Stimulated activated CD4-positive, alpha-beta T cell treated with anti-CD3 and anti-CD28 coated beads, TNF-alpha, amount 100 ng/mL, for 4 hours (primary cell): ENCODE data around the gene MTR.

Experiments
- DNase-seq, 3 experiments: peaks; one replicate each; pipeline ENCODE4 v3.0.0-alpha.2; 2020; ENCODE audit warnings: low read depth in 3 of 3

MTR gene

GRCh38 chr1:236779312-236779711, 15.8 kb upstream of the MTR start:
- DNase-seq, result no peak

DNA sequence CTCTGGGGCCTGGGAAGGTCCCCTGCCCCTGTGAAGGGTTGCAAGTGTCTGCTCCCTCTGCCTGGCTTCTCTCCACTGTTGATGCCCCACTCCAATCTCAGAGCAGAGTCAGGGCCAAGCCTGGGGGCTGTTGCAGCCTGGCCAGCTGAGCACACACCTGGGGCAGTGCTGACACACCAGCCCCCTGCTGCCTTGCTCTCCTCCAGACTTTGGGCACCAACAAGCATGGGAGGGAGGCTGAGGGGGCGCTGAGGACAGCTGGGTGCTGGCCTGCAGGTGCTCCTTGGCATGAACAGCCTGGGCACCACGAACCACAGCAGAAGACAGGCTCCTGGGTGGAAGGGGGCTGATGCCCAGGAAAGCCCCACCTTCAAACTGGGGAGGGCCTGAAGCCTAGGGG, 9.6 kb upstream of the MTR start:
- DNase-seq, result no peak

GRCh38 chr1:236786453-236786852, 8.6 kb upstream of the MTR start:
- no peak for DNase-seq

- no peak for DNase-seq
Observed at GRCh38 chr1:236794585-236795034, 482 bp upstream of the MTR start.

DNA sequence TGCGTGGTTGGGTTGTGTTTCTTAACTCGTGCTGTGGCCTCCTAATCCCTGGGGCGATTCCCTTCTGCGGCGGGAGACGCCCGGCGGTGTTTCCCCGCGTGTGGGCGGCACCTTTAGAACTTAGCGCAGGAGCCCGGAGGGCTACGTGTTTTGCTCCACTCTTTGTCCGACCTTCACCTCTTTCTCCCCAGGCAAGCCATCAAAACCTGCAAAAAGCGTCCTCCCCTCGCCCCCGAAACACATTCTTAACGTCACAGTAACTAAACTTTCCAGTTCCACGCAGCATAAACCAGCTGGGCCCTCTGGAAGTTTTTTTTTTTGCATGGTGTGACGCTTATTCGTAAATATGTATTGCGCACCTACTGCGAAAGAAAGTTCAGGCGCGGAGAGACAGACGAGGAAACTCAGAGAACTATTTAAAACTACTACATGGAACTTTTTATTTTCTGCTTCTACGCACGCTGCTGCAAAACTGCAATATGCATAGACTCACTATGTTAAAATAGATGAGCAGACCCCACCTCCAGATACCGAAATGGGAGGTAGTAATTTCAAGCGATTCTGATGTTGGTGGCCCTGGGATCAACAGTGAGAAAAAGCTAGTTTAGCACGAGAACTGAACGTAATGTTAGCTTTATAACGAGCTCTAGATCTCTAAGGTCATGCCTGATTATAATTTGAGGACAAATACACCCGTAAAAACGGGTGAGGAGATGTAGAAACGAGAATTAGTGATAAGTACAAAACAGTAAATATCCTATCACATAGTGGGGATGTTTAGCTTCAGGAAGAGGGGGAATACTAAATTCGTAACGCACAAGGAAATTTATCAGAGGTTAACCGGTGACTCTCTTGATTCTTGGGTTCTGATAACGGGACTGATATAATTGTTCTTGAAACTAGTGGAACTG, 920 bp downstream of the MTR start:
- peak in 2 of 3 experiments; percentile 44 to 48 for DNase-seq

DNA sequence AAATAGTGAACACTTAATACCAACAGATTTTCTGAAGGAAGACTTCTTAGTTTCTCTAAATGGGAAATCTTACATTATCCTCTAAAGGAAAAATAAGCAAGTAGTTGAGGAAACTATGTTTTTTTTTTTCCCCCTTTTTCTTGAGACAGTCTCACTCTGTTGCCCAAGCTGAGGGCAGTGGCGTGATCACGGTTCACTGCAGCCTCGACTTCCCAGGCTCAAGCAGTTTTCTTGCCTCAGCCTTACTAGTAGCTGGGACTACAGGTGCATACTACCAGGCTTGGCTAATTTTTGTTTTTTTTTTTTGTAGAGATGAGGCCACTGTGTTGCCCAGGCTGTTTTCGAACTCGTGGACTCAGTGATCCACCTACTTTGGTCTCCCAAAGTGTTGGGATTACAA, 3.9 kb downstream of the MTR start:
- DNase-seq, result no peak

DNA sequence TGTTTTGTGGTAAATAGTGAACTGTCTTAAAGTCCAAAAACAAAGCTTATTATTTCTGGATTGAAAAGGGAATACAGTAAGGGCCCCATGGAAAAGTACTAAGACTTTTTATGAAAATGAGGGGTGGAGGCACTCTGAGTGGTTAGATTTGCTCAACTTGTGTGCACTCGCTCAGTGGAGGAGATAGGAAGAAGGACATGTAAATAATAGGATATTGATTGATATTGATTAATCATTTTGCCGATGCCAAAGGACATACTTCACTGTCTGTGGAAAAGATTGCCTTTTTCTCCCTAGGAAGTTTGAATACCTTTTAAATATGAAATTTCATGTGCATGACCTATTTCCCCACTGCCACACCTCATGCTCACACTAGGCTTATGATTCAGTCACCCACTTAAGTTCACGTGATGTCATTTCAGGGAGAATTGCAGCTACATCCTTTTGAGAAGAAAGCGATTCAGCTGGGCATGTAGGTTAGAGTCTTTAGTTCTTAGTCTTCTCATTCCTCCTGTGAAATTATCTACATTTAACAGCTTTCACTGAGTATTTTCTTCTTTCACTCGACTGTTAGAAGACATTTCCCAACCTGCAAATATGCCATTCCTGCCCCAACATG, 5.0 kb downstream of the MTR start:
- no peak for DNase-seq

GRCh38 chr1:236800623-236801022, 5.5 kb downstream of the MTR start:
- DNase-seq, result no peak

DNA sequence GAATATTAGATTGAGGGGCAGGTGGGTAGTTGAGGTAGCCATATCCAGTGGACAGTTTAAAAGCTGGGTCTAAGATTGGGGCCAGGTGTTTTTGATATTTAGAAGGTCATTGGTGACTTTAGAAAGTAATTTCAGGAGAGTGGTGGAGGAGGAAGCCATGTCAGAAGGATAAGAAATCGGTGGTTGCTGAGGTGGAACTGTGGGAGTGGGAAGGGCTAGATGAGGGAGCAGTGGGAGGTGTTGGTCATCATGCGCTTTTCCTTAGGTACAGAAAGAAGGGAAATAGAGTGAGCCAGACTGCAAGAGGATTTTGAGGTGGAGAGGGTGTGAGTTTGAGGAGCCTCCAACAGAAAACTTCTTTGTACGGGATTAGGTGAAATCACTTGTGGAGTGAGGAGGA, 7.2 kb downstream of the MTR start:
- DNase-seq, result no peak

- DNase-seq, result no peak
Observed at GRCh38 chr1:236806634-236807033, 11.5 kb downstream of the MTR start.

GRCh38 chr1:236808005-236808404, 12.9 kb downstream of the MTR start:
- DNase-seq, result no peak

GRCh38 chr1:236808564-236809130, 13.6 kb downstream of the MTR start:
- no peak for DNase-seq

DNA sequence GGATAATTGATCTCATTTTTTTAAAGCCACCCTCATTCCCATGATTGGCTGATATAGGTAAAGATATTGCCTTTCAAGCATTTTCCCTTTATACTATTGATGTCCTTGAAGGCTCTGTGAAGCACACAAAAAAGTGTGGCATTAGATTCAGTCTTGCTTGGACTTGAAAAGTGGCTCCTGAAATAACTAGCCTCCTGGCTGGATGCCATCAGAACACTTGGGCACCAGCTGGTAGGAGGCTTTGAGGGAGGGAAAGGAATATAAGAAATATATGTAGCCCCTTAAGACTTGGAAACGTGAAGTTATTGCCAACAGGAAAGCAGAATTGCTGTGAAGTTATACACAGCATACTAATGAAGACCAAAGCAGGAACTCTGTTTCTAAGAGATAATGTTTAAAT, 14.1 kb downstream of the MTR start:
- no peak for DNase-seq

DNA sequence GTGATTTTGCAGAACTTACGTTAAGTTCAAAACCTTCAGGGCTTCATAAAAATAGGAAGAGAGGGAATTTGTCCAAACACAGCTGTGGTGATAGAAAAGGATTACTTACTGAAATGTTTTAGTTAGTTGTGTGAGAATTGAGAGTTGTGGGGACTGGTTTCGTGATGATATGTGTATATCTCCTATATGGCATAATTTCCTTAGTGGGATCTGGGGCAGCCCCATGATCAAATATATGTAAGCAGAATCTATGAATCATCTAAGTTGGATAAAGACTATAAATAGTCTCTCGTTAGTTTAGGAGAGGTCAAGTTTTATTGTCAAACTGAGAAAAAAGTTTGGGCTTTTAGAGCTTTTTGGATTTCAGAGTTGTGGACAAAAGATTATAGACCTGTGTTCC, 14.9 kb downstream of the MTR start:
- DNase-seq, result no peak

DNA sequence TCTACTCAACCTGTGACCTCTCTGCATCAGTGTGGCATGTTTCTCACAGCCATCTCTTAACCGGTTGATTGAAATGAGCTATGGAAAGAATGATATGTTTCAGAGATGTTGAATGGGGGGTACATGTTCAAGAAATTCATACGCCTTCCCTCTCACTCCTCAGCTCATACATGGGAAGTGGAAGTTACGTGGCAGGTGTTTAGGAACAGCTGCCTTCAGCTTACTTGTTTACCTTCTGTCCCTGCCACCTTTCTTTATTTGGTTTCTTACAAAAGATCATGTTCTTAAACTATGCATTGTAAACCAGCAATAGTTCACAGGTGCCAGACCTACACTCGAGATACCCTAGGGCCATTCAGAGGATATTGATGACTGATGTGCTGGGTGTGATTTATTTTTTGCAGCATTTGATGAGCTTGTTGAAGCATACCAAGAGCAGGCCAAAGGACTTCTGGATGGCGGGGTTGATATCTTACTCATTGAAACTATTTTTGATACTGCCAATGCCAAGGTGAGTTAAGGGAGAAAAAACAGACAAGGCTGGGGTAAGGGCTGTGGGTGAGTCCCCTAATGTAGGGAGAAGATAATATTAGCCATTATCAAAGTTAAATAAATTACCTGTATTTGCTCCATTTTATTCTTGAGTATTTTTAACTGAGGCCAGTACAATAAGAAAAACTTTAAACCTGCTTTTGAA, 17.4 kb downstream of the MTR start:
- DNase-seq, result no peak

GRCh38 chr1:236815941-236816340, 20.8 kb downstream of the MTR start:
- no peak for DNase-seq

- DNase-seq, result no peak
Observed at GRCh38 chr1:236819856-236820255, 24.8 kb downstream of the MTR start.

GRCh38 chr1:236821091-236821627, 26.1 kb downstream of the MTR start:
- DNase-seq, result no peak

DNA sequence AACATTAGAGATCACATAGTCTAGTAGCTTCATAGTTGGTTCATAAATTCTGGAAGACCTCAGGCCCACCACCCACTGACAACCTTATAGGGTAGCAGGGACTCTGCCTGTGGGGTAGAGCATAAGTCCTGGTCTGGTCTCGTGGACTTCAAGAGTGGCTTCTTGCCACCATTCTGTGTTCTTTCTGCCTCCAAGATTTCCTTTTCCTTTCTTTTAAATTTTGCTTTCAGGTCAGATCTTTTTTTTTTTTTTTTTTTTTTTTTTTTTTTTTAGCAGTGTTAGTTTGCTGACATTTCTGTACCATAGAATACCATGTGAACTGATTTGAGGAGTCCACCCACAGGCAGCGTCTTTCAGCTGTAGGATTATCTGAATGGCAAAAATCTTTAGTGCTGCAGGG, 28.5 kb downstream of the MTR start:
- DNase-seq, result no peak

DNA sequence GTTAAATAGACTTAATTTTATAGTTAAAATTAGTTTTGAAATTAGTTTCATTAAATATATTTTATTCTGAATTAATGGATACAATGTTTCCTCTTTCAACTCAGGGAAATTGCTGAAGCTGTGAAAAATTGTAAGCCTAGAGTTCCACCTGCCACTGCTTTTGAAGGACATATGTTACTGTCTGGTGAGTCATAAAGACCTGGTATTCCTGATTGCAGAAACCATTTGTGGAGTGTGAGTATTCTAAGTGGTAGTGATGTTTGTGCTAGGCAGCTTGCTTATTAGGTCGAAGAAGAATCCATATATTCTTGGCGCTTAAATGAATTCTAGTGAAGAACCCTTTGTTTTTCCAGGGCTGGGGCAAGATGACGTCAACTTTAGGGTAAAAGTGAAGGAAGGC, 34.0 kb downstream of the MTR start:
- no peak for DNase-seq

GRCh38 chr1:236830116-236830515, 35.0 kb downstream of the MTR start:
- DNase-seq, result no peak

DNA sequence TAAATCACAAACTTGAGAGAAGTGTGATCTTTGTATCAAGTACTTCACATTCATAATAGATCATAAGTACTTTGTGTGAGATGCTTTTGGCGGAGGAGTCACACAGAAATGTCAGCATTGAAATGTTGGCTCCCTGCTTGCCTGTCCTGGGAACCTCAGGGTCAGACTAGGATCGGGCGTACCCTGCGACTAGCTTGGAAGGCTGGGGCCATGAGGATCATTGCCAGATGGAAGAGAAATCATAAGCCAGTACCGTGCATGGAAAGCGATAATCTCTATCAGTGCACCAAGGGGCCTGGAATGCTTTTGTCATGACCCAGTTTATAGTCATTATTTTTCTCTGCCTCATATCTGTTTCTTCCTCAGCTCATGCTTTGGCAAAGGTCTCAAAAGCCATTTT, 35.5 kb downstream of the MTR start:
- no peak for DNase-seq
